ENCODE measurements around the gene SPEM3. TPM values are rescaled to one million over a fixed set of nuclear protein-coding genes. Genes with fewer than 3 reads are reported as not detected.

The SPEM3 gene
- total and polyA plus RNA-seq, 2 of the 13 experiments (the other 11 are each of a cell fraction or from before 2014, with no cell fraction given) = not detected

- TF ChIP-seq, protein P1, sequence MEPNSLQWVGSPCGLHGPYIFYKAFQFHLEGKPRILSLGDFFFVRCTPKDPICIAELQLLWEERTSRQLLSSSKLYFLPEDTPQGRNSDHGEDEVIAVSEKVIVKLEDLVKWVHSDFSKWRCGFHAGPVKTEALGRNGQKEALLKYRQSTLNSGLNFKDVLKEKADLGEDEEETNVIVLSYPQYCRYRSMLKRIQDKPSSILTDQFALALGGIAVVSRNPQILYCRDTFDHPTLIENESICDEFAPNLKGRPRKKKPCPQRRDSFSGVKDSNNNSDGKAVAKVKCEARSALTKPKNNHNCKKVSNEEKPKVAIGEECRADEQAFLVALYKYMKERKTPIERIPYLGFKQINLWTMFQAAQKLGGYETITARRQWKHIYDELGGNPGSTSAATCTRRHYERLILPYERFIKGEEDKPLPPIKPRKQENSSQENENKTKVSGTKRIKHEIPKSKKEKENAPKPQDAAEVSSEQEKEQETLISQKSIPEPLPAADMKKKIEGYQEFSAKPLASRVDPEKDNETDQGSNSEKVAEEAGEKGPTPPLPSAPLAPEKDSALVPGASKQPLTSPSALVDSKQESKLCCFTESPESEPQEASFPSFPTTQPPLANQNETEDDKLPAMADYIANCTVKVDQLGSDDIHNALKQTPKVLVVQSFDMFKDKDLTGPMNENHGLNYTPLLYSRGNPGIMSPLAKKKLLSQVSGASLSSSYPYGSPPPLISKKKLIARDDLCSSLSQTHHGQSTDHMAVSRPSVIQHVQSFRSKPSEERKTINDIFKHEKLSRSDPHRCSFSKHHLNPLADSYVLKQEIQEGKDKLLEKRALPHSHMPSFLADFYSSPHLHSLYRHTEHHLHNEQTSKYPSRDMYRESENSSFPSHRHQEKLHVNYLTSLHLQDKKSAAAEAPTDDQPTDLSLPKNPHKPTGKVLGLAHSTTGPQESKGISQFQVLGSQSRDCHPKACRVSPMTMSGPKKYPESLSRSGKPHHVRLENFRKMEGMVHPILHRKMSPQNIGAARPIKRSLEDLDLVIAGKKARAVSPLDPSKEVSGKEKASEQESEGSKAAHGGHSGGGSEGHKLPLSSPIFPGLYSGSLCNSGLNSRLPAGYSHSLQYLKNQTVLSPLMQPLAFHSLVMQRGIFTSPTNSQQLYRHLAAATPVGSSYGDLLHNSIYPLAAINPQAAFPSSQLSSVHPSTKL (CRISPR knock-in tag; IDR thresholded peaks at IDR 0.05) = no peak
- TF ChIP-seq HHEX (CRISPR knock-in tag; IDR thresholded peaks at IDR 0.05) (peak; percentile 57; the same call in 1 of the 2 replicates), SAFB2 (CRISPR knock-in tag; IDR thresholded peaks at IDR 0.05; ENCODE audit: borderline replicate concordance, low read depth) (no peak), ZFP1 (CRISPR knock-in tag; IDR thresholded peaks at IDR 0.05) (no peak), ZIK1 (CRISPR knock-in tag; IDR thresholded peaks at IDR 0.05; ENCODE audit: borderline replicate concordance, low read depth) (no peak), ZNF784 (CRISPR knock-in tag; IDR thresholded peaks at IDR 0.05; ENCODE audit: borderline replicate concordance) (no peak), ZBTB38 (CRISPR knock-in tag; IDR thresholded peaks at IDR 0.05) (peak; percentile 22; the same call in 1 of the 2 replicates), SNRNP70 (IDR thresholded peaks at IDR 0.05; ENCODE audit: low read depth, low read length) (no peak), ZNF441 (CRISPR knock-in tag; IDR thresholded peaks at IDR 0.05; ENCODE audit: borderline replicate concordance) (no peak), DMAP1 (CRISPR knock-in tag; IDR thresholded peaks at IDR 0.05) (peak; percentile 37), ZNF34 (CRISPR knock-in tag; IDR thresholded peaks at IDR 0.05; ENCODE audit: borderline replicate concordance) (no peak), PAX8 (CRISPR knock-in tag; IDR thresholded peaks at IDR 0.05; ENCODE audit: borderline replicate concordance) (no peak), ZNF468 (CRISPR knock-in tag; IDR thresholded peaks at IDR 0.05) (no peak), JUND (CRISPR knock-in tag; IDR thresholded peaks at IDR 0.05) (no peak), DNMT1 (CRISPR knock-in tag; IDR thresholded peaks at IDR 0.05) (no peak), NFYB (CRISPR knock-in tag; IDR thresholded peaks at IDR 0.05) (peak; percentile 86)
- TF ChIP-seq, protein P2, sequence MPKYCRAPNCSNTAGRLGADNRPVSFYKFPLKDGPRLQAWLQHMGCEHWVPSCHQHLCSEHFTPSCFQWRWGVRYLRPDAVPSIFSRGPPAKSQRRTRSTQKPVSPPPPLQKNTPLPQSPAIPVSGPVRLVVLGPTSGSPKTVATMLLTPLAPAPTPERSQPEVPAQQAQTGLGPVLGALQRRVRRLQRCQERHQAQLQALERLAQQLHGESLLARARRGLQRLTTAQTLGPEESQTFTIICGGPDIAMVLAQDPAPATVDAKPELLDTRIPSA (CRISPR knock-in tag; IDR thresholded peaks at IDR 0.05; ENCODE audit: borderline replicate concordance) = no peak
- TF ChIP-seq, protein P3, sequence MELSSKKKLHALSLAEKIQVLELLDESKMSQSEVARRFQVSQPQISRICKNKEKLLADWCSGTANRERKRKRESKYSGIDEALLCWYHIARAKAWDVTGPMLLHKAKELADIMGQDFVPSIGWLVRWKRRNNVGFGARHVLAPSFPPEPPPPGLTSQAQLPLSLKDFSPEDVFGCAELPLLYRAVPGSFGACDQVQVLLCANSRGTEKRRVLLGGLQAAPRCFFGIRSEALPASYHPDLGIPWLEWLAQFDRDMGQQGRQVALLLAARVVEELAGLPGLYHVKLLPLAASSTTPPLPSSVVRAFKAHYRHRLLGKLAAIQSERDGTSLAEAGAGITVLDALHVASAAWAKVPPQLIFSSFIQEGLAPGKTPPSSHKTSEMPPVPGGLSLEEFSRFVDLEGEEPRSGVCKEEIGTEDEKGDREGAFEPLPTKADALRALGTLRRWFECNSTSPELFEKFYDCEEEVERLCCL (CRISPR knock-in tag; IDR thresholded peaks at IDR 0.05; ENCODE audit: borderline replicate concordance) = no peak
- TF ChIP-seq, protein P4, sequence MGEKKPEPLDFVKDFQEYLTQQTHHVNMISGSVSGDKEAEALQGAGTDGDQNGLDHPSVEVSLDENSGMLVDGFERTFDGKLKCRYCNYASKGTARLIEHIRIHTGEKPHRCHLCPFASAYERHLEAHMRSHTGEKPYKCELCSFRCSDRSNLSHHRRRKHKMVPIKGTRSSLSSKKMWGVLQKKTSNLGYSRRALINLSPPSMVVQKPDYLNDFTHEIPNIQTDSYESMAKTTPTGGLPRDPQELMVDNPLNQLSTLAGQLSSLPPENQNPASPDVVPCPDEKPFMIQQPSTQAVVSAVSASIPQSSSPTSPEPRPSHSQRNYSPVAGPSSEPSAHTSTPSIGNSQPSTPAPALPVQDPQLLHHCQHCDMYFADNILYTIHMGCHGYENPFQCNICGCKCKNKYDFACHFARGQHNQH (CRISPR knock-in tag; IDR thresholded peaks at IDR 0.05) = 0 out of 2 replicates have a peak, but pooled peaks have one; percentile 41
- TF ChIP-seq, protein P5, sequence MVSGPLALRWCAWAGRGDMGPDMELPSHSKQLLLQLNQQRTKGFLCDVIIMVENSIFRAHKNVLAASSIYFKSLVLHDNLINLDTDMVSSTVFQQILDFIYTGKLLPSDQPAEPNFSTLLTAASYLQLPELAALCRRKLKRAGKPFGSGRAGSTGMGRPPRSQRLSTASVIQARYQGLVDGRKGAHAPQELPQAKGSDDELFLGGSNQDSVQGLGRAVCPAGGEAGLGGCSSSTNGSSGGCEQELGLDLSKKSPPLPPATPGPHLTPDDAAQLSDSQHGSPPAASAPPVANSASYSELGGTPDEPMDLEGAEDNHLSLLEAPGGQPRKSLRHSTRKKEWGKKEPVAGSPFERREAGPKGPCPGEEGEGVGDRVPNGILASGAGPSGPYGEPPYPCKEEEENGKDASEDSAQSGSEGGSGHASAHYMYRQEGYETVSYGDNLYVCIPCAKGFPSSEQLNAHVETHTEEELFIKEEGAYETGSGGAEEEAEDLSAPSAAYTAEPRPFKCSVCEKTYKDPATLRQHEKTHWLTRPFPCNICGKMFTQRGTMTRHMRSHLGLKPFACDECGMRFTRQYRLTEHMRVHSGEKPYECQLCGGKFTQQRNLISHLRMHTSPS (CRISPR knock-in tag; IDR thresholded peaks at IDR 0.05; ENCODE audit: low read depth) = no peak
Observed at GRCh38 chr17:7403977-7404736, 24.5 kb upstream of the SPEM3 start, which contains the start of gene TMEM256 (continued).

Data from HepG2 (cell line).